Measurements from ENCODE around the gene ATXN7.

Gene ATXN7

DNA sequence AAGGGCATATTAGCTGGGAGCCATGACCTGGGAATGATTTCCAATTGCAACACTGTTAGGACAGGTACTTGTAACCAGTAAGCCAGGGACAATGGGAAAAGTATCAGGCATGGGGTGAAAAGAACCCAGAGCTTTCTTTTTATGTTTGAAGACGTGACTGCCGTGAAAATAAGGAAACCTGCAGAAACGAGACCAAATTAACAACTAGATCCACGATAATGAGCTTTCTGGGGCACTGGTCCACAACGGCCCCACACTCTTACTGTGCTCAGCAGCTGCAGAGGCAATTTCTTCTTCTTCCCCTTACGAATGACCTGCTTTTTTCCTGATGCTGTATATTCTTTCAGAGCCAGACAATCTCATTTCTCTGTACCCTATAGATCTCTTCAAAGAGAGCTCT lies 33.1 kb upstream of the ATXN7 start:
- TF ChIP-seq, protein P1, sequence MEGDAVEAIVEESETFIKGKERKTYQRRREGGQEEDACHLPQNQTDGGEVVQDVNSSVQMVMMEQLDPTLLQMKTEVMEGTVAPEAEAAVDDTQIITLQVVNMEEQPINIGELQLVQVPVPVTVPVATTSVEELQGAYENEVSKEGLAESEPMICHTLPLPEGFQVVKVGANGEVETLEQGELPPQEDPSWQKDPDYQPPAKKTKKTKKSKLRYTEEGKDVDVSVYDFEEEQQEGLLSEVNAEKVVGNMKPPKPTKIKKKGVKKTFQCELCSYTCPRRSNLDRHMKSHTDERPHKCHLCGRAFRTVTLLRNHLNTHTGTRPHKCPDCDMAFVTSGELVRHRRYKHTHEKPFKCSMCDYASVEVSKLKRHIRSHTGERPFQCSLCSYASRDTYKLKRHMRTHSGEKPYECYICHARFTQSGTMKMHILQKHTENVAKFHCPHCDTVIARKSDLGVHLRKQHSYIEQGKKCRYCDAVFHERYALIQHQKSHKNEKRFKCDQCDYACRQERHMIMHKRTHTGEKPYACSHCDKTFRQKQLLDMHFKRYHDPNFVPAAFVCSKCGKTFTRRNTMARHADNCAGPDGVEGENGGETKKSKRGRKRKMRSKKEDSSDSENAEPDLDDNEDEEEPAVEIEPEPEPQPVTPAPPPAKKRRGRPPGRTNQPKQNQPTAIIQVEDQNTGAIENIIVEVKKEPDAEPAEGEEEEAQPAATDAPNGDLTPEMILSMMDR (conservative IDR thresholded peaks at IDR 0.05; ENCODE audit: low read length), result no peak
- no peak for DNase-seq (ENCODE audit: low read depth)

DNA sequence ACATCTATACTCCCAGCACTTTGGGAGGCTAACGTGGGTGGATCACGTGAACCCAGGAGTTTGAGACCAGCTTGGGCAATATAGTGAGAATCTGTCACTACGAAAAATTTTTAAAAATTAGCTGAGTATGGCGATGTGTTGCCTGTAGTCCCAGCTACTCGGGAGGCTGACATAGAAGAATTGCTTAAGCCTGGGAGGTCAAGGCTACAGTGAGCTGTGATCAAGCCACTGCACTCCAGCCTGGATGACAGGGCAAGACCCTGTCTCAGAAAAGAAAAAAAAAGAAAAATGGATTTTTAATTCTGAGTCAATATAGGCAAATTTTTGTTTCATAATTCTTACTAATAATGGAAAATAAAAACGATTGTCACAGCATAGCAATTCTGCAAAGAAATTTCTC lies 31.3 kb upstream of the ATXN7 start:
- DNase-seq (ENCODE audit: low read depth), result no peak
- TF ChIP-seq, protein P1 (conservative IDR thresholded peaks at IDR 0.05; ENCODE audit: low read length), result no peak
- H3K4me3 ChIP-seq (ENCODE audit: low read length), result no peak overlapping the region

More for the DNA sequence above, 33.1 kb upstream of the ATXN7 start:
- H3K4me3 ChIP-seq (ENCODE audit: low read length), result no peak overlapping the region

DNA sequence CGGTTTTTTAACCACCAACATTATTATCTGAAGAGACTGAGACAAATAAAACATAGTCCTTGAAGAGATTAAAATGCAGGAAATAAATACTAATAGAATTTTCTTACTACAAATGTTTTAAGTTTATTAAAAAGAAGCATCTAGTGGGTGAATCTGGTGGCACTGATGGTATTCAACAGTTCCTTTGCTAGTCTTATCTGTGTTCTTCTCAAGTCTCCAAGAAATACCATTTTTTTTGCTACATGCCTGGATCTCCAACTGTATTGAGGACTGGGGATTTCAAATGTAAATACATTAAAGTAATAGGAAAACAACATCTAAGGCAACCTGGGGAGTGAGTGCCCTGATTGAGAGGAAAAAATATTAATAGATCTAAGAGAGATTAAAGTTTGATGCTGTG lies 22.0 kb upstream of the ATXN7 start:
- TF ChIP-seq, protein P1 (conservative IDR thresholded peaks at IDR 0.05; ENCODE audit: low read length), result no peak
- DNase-seq (ENCODE audit: low read depth), result no peak
- H3K4me3 ChIP-seq (ENCODE audit: low read length), result no peak overlapping the region

DNA sequence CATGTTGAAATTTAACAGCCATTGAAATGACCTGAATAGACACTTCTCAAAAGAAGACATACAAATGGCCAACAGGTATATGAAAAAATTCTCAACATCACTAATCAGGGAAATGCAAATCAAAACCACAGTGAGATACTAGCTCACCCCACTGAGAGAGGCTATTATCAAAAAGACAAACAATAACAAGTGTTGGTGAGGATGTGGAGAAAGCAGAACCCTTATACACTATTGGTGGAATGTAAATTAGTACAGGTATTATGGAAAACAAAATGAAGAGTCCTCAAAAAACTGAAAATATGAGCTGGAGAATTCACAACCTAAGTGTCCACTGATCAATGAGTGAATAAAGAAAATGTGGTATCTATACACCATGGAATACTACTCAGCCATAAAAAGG lies 21.5 kb upstream of the ATXN7 start:
- no peak for DNase-seq (ENCODE audit: low read depth)
- H3K4me3 ChIP-seq (ENCODE audit: low read length), result no peak overlapping the region
- TF ChIP-seq, protein P1 (conservative IDR thresholded peaks at IDR 0.05; ENCODE audit: low read length), result no peak

DNA sequence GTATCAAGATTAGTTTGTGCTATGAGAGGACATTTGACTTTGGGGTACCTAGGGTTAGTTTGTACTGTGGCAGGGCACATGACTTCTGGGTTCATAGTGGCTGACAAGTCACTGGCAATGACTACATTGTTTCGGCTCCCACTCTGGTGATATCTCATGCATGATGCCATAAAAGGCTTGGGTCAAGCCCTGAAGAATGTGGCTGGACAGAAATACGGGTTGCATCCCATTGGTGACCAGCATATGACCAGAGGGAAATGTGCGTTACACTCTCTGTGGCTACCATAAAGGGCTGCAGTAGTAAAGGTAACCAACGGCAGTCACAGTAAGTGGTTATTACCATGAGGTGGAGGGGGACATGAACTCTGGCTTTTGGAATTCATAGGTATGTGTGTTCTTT lies 18.5 kb upstream of the ATXN7 start:
- no peak for DNase-seq (ENCODE audit: low read depth)
- H3K4me3 ChIP-seq (ENCODE audit: low read length), result no peak overlapping the region
- TF ChIP-seq, protein P1 (conservative IDR thresholded peaks at IDR 0.05; ENCODE audit: low read length), result no peak

DNA sequence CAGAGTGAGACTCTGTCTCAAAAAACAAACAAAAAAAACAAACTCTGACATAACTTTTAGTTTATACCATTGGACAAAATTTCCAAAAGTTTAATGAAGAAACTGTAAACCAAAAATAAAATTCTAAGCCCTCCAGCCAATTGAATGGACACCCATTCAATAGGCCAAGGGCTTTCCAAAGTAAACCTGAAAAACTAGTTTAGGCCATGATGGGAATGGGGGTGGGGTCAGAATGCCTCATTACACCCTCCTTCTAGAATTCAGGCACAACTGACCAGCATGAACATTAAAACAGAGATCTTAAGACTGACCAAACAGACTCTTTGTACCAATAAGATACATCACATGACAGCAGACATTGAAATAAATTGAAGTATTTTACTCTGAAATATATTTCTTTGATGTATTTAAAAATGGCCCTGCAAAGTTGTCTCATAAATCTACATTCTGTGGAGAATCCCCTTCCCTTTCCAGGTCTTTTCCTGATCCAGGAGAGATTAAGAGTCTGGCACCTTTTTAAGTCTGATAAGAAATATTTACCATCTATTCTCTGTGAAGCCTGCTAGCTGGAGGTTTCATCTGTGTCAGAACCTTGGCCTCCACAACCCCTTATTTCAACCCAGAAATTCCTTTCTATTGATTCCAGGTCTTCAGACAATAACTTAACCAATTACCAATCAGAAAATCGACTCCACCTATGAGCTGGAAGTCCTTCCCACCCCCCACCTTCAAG lies 15.8 kb upstream of the ATXN7 start:
- no peak overlapping the region for H3K4me3 ChIP-seq (ENCODE audit: low read length)
- TF ChIP-seq, protein P1 (conservative IDR thresholded peaks at IDR 0.05; ENCODE audit: low read length), result no peak
- DNase-seq (ENCODE audit: low read depth), result no peak

DNA sequence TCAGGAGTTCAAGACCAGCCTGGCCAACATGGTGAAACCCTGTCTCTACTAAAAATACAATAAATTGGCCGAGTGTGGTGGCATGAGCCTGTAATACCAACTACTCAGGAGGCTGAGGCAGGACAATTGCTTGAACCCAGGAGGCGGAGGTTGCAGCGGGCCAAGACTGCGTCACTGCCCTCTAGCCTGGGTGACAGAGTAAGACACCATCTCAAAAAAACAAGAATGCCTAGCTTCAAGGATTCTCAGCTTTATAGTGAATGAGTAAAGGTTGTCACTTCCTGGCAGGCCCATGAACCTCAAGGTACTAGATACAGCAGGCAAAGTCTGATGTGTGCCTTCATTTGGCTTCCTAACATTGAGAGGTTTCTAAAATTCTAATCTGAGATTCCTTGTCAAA lies 14.5 kb upstream of the ATXN7 start:
- TF ChIP-seq, protein P1 (conservative IDR thresholded peaks at IDR 0.05; ENCODE audit: low read length), result no peak
- no peak overlapping the region for H3K4me3 ChIP-seq (ENCODE audit: low read length)
- no peak for DNase-seq (ENCODE audit: low read depth)

Measured in AG10803 (cell line).